AML-193 (cell line): ENCODE data around the gene HSD11B1L.

ENCODE experiments used
- DNase-seq, 2 experiments: peaks; one replicate each; lab custom pipeline; 2025; lab: John Stamatoyannopoulos, UW

Gene HSD11B1L

DNA sequence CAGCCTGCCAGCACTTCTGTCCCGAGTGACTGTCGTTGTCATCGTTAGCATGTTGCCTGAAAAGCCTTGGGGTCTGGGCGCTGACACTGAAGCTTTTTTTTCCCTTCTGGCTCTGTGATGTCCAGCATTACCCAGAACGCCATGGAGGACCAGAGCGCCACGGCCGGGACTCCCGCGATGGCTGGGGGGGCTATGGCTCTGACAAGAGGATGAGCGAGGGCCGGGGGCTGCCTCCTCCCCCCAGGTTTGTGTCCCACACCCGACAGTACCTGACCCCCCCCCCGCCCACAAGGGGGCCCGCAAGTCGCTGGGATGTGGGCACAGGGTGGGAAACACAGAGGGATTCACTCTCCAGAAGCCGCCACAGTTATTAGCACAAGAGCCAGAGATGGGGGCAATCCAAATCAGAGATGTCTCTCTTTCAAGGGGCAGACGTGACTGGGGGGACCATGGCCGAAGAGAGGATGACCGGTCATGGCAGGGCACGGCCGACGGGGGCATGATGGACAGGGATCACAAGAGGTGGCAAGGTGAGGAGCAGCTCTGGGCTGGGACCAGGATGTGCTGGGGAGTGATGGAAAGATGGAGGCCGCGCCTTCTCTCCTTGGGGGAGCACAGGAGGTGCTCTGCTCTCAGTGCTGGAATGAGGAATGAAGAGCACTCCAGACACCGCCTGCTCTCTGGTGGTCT, 13.8 kb upstream of the HSD11B1L start:
- DNase-seq: no peak

- no peak for DNase-seq
These were observed 13.0 kb upstream of the HSD11B1L start for GRCh38 chr19:5667751-5668271.

GRCh38 chr19:5669212-5669611, 11.6 kb upstream of the HSD11B1L start:
- DNase-seq: no peak

DNA sequence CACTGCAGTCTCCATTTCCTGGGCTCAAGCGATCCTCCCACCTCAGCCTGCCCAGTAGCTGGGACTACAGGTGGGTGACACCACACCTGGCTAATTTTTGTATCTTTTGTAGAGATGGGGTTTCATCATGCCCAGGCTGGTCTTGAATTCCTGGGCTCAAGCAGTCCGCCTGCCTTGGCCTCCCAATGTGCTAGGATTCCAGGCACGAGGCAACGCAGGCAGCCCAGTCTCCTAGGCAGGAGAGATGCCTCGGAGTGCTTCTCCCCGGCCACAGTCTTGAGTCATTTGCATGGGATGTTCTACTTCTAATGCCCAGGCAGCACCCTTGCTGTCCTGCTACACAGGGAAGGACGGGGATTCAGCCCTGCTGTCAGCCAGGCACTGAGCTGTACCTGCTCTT, 9.2 kb upstream of the HSD11B1L start:
- no peak for DNase-seq

DNA sequence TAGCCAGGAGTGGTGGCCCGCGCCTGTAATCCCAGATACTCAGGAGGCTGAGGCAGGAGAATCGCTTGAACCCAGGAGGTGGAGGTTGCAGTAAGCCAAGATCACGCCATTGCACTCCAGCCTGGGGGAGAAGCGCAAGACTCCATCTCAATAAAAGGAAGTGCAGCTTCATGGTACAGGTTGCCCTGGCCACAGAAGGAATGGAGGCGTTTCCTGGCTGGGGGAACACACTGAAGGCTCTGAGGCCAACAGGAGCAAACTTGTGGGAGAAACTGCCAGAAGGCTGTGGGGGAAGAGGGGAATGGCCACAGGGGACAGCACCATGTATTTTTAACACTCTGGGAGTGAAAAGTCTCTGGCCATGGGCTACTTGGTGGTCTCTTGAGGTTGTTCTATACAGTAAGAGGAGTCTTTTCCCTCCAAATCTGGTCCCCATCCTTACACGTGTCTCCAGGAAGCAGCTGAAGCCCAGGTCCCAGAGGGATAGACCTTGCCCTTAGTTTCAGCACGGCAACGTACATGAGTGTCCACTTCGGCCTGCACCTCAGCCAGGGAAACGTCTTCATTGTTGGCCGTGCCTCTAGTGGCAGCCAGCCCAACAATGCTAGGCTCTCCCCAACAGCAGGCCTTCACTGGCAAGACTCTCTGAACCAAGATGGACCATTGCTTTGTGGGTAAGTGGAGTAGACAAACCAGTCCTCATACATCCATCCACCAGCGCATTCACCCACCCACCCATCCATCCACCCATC, 7.9 kb upstream of the HSD11B1L start:
- no peak for DNase-seq

DNA sequence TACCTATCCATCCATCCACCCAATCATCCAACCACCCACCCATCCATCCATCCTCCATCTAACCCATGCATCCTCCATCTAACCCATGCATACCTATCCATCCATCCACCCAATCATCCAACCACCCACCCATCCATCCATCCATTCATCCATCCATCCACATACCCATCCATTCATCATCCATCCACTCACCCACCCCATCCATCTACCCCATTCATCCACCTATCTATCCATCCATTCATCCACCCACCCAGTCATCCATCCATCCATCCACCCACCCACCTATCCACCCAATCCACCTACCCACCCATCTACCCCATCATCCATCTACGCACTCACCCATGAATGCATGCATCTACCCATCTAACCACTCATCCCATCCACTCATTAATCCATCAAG, 7.1 kb upstream of the HSD11B1L start:
- DNase-seq: no peak

GRCh38 chr19:5674714-5675113, 6.1 kb upstream of the HSD11B1L start:
- no peak for DNase-seq

- no peak for DNase-seq
These were observed 4.6 kb upstream of the HSD11B1L start for GRCh38 chr19:5676105-5676771.

DNA sequence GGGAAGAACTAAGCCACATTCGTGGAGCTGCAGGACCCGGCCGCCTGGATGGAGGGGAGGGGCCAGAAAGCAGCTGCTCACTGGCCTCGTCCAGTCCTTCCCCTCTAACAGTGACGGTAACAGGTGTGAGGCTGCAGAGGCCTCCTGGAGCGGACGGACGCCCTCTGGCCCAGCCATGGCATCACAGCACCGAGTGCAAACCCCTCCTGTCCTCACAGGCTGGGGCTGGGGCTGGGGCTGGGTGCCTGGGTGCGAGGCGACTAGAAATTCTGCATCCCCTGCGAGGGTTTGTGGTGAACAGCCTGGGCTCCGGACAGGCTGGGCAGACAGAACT, 4.1 kb upstream of the HSD11B1L start:
- DNase-seq: no peak

DNA sequence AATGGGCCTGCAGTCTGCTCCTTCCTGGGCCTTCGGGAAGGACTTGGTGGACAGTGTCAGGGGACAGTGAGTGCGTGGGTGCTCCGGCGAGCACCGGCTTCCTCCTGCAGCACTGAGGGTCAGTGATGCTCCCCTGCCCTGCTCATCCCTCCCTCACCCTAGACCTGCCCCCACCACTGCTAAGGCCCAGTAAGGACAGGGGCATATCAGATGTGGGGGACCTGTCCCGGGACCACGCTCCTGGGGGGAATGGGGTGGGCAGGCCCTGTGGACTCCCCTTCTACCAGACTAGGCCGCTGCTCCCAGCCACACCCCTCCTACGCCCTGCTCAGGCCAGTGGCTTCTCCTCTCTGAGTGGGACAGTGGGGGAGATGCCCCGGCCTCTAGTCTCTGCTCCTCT, 3.7 kb upstream of the HSD11B1L start:
- no peak for DNase-seq

DNA sequence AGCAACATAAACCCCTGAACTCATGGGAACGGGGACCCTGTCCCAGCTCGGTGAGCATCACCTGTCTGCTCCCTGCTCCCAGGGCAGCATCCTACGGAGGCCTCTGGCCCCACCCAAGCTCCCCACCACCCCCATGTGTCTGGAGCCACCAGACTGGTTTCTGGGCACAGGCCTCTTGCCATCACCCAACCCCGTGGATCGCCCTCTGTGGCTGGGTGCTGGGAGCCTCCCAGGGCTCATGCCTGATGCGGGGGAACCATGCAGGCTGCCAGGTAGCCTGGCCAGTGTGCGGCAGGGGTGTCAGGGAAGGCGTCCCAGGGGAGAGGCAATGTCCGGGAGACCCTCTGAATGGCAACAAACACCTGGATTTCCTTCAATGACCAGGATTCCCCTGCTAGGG, 3.2 kb upstream of the HSD11B1L start:
- no peak for DNase-seq

- DNase-seq: no peak
These were observed 2.6 kb upstream of the HSD11B1L start for GRCh38 chr19:5678071-5678718.

- no peak for DNase-seq
These were observed 1.3 kb upstream of the HSD11B1L start for GRCh38 chr19:5679289-5680083.

GRCh38 chr19:5680084-5680436, 767 bp upstream of the HSD11B1L start:
- no peak for DNase-seq

GRCh38 chr19:5681391-5682106, 722 bp downstream of the HSD11B1L start:
- DNase-seq: no peak

GRCh38 chr19:5682107-5682482, 1.3 kb downstream of the HSD11B1L start:
- no peak for DNase-seq

- DNase-seq: no peak
These were observed 2.5 kb downstream of the HSD11B1L start for GRCh38 chr19:5683177-5683886.

DNA sequence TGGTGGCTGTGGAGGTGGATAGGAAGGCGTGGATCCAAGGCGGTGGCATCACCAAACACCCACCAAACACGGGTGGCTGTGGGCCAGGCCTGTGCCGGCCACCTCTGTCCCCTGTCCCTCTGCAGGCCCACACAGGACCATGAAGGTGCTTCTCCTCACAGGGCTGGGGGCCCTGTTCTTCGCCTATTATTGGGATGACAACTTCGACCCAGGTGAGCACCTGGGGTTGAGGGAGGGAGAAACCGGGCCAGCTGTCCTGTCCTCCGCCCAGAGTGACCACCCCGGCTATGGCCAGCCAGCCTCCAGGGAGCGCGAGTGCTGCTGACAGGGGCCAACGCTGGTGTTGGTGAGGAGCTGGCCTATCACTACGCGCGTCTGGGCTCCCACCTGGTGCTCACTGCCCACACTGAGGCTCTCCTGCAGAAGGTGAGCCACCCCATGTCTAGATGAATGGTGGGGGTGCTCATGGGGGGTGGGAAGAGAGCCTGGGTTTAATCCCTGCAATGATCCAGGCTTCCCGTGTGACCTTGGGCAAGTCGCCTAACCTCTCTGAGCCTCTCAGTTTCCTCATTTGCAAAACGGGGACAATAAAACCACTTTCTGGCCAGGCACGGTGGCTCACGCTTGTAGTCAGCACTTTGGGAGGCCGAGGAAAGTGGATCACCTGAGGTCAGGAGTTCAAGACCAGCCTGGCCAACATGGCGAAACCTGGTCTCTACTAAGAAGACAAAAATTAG, 4.0 kb downstream of the HSD11B1L start:
- DNase-seq: no peak

DNA sequence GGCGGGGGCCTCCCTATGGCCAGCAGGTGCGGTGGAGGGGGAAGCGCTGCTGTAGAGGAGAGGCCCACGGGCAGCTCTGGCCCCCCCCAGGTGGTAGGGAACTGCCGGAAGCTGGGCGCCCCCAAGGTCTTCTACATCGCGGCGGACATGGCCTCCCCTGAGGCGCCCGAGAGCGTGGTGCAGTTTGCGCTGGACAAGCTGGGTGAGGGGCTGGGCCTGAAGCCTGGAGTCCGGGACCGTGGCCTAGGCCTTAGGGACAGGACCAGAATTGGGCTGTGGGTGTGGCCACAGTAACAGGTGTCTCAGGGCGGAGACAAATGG, 5.5 kb downstream of the HSD11B1L start:
- DNase-seq: no peak
